ENCODE results near the gene ANKRD24. TPM values are rescaled to one million over a fixed set of nuclear protein-coding genes. Genes with fewer than 3 reads are reported as not detected.
"Not testable (repeated sequence)": the region's sequence is repeated elsewhere in the genome, so short reads cannot be mapped to it uniquely, and the experiment has no call there.

ANKRD24 gene
- total and polyA plus RNA-seq, 9 donors: 0.45 to 1.3 (median 1.2) TPM

GRCh38 chr19:4139614-4140236, 42.8 kb upstream of the ANKRD24 start:
- Histone ChIP-seq H3K27ac (no peak overlapping the region), H3K9me3 (no peaks in the 10 kb centered on the region), H3K36me3 (no peaks in the 10 kb centered on the region), H3K27me3 (no peaks in the 10 kb centered on the region), H3K4me1 (ENCODE audit: insufficient read depth) (no peaks in the 10 kb centered on the region), H3K4me3 (no peak overlapping the region)
- TF ChIP-seq CTCF (IDR thresholded peaks at IDR 0.05) (peak in 2 of 3 donors; percentile 39 to 50), EP300 (IDR thresholded peaks at IDR 0.05) (no peak)
- intact Hi-C loops (cut with DNase I): loop anchor here in 1 of 4 donors (5.0 kb wide), 1 partner anchor 152 kb away; the partner anchor contains the start of gene EEF2
- 24 to 34% (median 26%) methylated on average over 14 of the region's 14 CpGs for WGBS, 3 donors
- peak; percentile 47 to 80 (median 70) for DNase-seq

GRCh38 chr19:4140237-4140711, 42.2 kb upstream of the ANKRD24 start:
- H3K36me3 ChIP-seq: no peaks in the 10 kb centered on the region
- no peak overlapping the region for H3K4me3 ChIP-seq
- H3K27ac ChIP-seq: no peak overlapping the region
- DNase-seq: no peak
- no peaks in the 10 kb centered on the region for H3K27me3 ChIP-seq
- 16 to 25% (median 20%) methylated on average over 12 of the region's 12 CpGs for WGBS, 3 donors
- no peaks in the 10 kb centered on the region for H3K9me3 ChIP-seq
- no peaks in the 10 kb centered on the region for H3K4me1 ChIP-seq (ENCODE audit: insufficient read depth)
- intact Hi-C loops (cut with DNase I): loop anchor here in 1 of 4 donors (5.0 kb wide), 1 partner anchor 153 kb away; the partner anchor contains the start of gene EEF2
- no peak for TF ChIP-seq POLR2A (IDR thresholded peaks at IDR 0.05)
- peak in 2 of 3 donors; percentile 18 to 34 for TF ChIP-seq CTCF (IDR thresholded peaks at IDR 0.05)

- DNase-seq; H3K27ac ChIP-seq; H3K4me3 ChIP-seq; H3K36me3 ChIP-seq; H3K4me1 ChIP-seq (ENCODE audit: insufficient read depth); H3K9me3 ChIP-seq; H3K27me3 ChIP-seq: not testable (repeated sequence)
- intact Hi-C loops (cut with DNase I): loop anchor here in 1 of 4 donors (5.0 kb wide), 1 partner anchor 156 kb away; the partner anchor contains the start of gene EEF2
- WGBS, 3 donors: 45 to 94% (median 92%) methylated on average over 1 of the region's 1 CpG
These were observed 39.6 kb upstream of the ANKRD24 start for GRCh38 chr19:4142916-4143315.

GRCh38 chr19:4144666-4145249, 37.7 kb upstream of the ANKRD24 start:
- no peaks in the 10 kb centered on the region for H3K9me3 ChIP-seq
- intact Hi-C loops (cut with DNase I): loop anchor here in 1 of 4 donors (5.0 kb wide), 1 partner anchor 157 kb away; the partner anchor contains the start of gene EEF2
- no peak for TF ChIP-seq POLR2A (IDR thresholded peaks at IDR 0.05)
- no peaks in the 10 kb centered on the region for H3K27me3 ChIP-seq
- H3K4me3 ChIP-seq: no peak overlapping the region
- H3K36me3 ChIP-seq: no peaks in the 10 kb centered on the region
- no peaks in the 10 kb centered on the region for H3K4me1 ChIP-seq (ENCODE audit: insufficient read depth)
- DNase-seq: no peak
- H3K27ac ChIP-seq: no peak overlapping the region
- WGBS, 3 donors: 20 to 37% (median 32%) methylated on average over 6 to 7 of the region's 7 CpGs

- Histone ChIP-seq H3K36me3 (no peaks in the 10 kb centered on the region), H3K4me1 (ENCODE audit: insufficient read depth) (no peaks in the 10 kb centered on the region), H3K27me3 (no peaks in the 10 kb centered on the region), H3K4me3 (no peak overlapping the region), H3K27ac (no peak overlapping the region), H3K9me3 (no peaks in the 10 kb centered on the region)
- intact Hi-C loops (cut with DNase I): no loop called here
- DNase-seq: no peak
- TF ChIP-seq EP300 (IDR thresholded peaks at IDR 0.05) (no peak), POLR2A (IDR thresholded peaks at IDR 0.05) (no peak), CTCF (IDR thresholded peaks at IDR 0.05) (no peak)
- WGBS, 3 donors: 19 to 36% (median 22%) methylated on average over 17 of the region's 17 CpGs
These were observed 32.8 kb upstream of the ANKRD24 start for GRCh38 chr19:4149518-4150288.

Measured in ovary (tissue), 9 donors.